Osteoblast (primary cell): Measurements from ENCODE around the gene LYSMD4. TPM values are rescaled to one million over a fixed set of nuclear protein-coding genes. Genes with fewer than 3 reads are reported as not detected.

Source experiments
- DNase-seq: peaks from one replicate; pipeline ENCODE4 v3.0.0; 2011; ENCODE audit warnings: low spot score, mixed read lengths; ENCODE audit not compliant: insufficient read length; ENCODE audit errors: missing footprints
- H2AFZ ChIP-seq: 2 replicates; pipeline ENCODE4 v1.6.0; 2011; ENCODE audit warnings: mild to moderate bottlenecking, low read length
- H3K27ac ChIP-seq: 2 replicates; pipeline ENCODE4 v1.5.1; 2011; ENCODE audit warnings: mild to moderate bottlenecking, low read depth, low read length, moderate library complexity
- H3K27me3 ChIP-seq: 2 replicates; pipeline ENCODE4 v1.6.0; 2012; ENCODE audit warnings: mild to moderate bottlenecking, control low read depth, inconsistent platforms, low read length, moderate library complexity; ENCODE audit not compliant: insufficient read depth
- H3K36me3 ChIP-seq: 2 replicates; pipeline ENCODE4 v1.5.1; 2011; ENCODE audit warnings: mild to moderate bottlenecking, low read length, control low read depth, moderate library complexity; ENCODE audit not compliant: insufficient read depth
- H3K4me1 ChIP-seq: 2 replicates; pipeline ENCODE4 v1.5.1; 2011; ENCODE audit warnings: mild to moderate bottlenecking, low read length, control low read depth, moderate library complexity; ENCODE audit not compliant: insufficient read depth
- H3K4me2 ChIP-seq: 2 replicates; pipeline ENCODE4 v1.6.0; 2011; ENCODE audit warnings: mild to moderate bottlenecking, low read length; ENCODE audit not compliant: insufficient read depth
- H3K4me3 ChIP-seq: fragments of 200-600 bp; sonication (generic); 3 replicates; pipeline ENCODE4 v1.5.1; 2012; ENCODE audit warnings: mild to moderate bottlenecking, low read length, inconsistent platforms; ENCODE audit not compliant: insufficient read depth
- H3K79me2 ChIP-seq: 2 replicates; pipeline ENCODE4 v1.6.0; 2012; ENCODE audit warnings: mild to moderate bottlenecking, low read length, control low read depth, inconsistent platforms; ENCODE audit not compliant: insufficient read depth
- H3K9me3 ChIP-seq: 2 replicates; pipeline ENCODE4 v1.5.1; 2011; ENCODE audit warnings: low read depth, low read length, control low read depth
- H4K20me1 ChIP-seq: 2 replicates; pipeline ENCODE4 v1.6.0; 2012; ENCODE audit warnings: mild to moderate bottlenecking, low read length, control low read depth; ENCODE audit not compliant: insufficient read depth
- CTCF ChIP-seq: IDR thresholded peaks from 2 replicates; pipeline ENCODE4 v1.5.1; 2011; ENCODE audit warnings: mild to moderate bottlenecking, low read depth, low read length, moderate library complexity; ENCODE audit errors: extremely low read depth
- total RNA-seq: library from RNA; depleted of rRNA; stranded (reverse); fragments of >200 nt; gene quantifications from 2 replicates; pipeline ENCODE4 v1.2.3, GENCODE V29; 2012

The LYSMD4 gene
- total RNA-seq, 1 donor, result 8.7 TPM

GRCh38 chr15:99728916-99729315 lies 4.3 kb downstream of the LYSMD4 start:
- peaks cover 7% of the 10 kb centered on the region for H3K4me1 ChIP-seq
- no peaks in the 10 kb centered on the region for H4K20me1 ChIP-seq

GRCh38 chr15:99727733-99728132 lies 5.5 kb downstream of the LYSMD4 start:
- Histone ChIP-seq H3K4me2 (no peak overlapping the region), H3K4me1 (peaks cover 7% of the 10 kb centered on the region), H3K79me2 (peaks cover 4% of the 10 kb centered on the region), H3K9me3 (no peaks in the 10 kb centered on the region), H2AFZ (no peak overlapping the region), H4K20me1 (no peaks in the 10 kb centered on the region), H3K4me3 (no peak overlapping the region), H3K27ac (no peak overlapping the region), H3K36me3 (peaks cover 11% of the 10 kb centered on the region), H3K27me3 (no peaks in the 10 kb centered on the region)
- no peak for TF ChIP-seq CTCF
- DNase-seq, result no peak

More at GRCh38 chr15:99728916-99729315, 4.3 kb downstream of the LYSMD4 start:
- no peak overlapping the region for H3K4me2 ChIP-seq
- H3K9me3 ChIP-seq, result no peaks in the 10 kb centered on the region
- H3K36me3 ChIP-seq, result peaks cover 11% of the 10 kb centered on the region
- H3K4me3 ChIP-seq, result no peak overlapping the region
- H2AFZ ChIP-seq, result no peak overlapping the region
- peaks cover 4% of the 10 kb centered on the region for H3K79me2 ChIP-seq
- no peak overlapping the region for H3K27ac ChIP-seq
- no peaks in the 10 kb centered on the region for H3K27me3 ChIP-seq
- TF ChIP-seq CTCF, result no peak
- no peak for DNase-seq

GRCh38 chr15:99727330-99727729 lies 5.9 kb downstream of the LYSMD4 start:
- peaks cover 11% of the 10 kb centered on the region for H3K36me3 ChIP-seq
- no peaks in the 10 kb centered on the region for H3K27me3 ChIP-seq
- H3K27ac ChIP-seq, result no peak overlapping the region
- H3K4me2 ChIP-seq, result no peak overlapping the region
- H2AFZ ChIP-seq, result no peak overlapping the region
- H3K4me1 ChIP-seq, result peaks cover 6% of the 10 kb centered on the region
- H3K9me3 ChIP-seq, result no peaks in the 10 kb centered on the region
- H3K79me2 ChIP-seq, result peaks cover 4% of the 10 kb centered on the region
- TF ChIP-seq CTCF, result no peak
- no peak for DNase-seq
- no peak overlapping the region for H3K4me3 ChIP-seq
- no peaks in the 10 kb centered on the region for H4K20me1 ChIP-seq

GRCh38 chr15:99726333-99726732 lies 6.9 kb downstream of the LYSMD4 start:
- DNase-seq, result no peak
- H4K20me1 ChIP-seq, result peaks cover 2% of the 10 kb centered on the region
- no peaks in the 10 kb centered on the region for H3K4me1 ChIP-seq
- H3K4me2 ChIP-seq, result no peak overlapping the region
- no peak overlapping the region for H2AFZ ChIP-seq
- H3K4me3 ChIP-seq, result no peak overlapping the region
- peaks cover 11% of the 10 kb centered on the region for H3K36me3 ChIP-seq
- H3K9me3 ChIP-seq, result no peaks in the 10 kb centered on the region
- no peak for TF ChIP-seq CTCF
- H3K27me3 ChIP-seq, result no peaks in the 10 kb centered on the region
- H3K79me2 ChIP-seq, result no peaks in the 10 kb centered on the region
- H3K27ac ChIP-seq, result no peak overlapping the region
